K562 (cell line): Measurements from ENCODE around the gene SEC22C. TPM values are rescaled to one million over a fixed set of nuclear protein-coding genes. Genes with fewer than 3 reads are reported as not detected.

Experiments
- ATAC-seq: fragments of 200-7000 bp; cut with Tn5 transposase; 3 replicates; pipeline ENCODE4 v1.9.1; 2020; ENCODE audit warnings: moderate library complexity
- BruUV-seq: library from RNA; stranded (reverse); fragments of 400-500 nt; replicated peaks from 2 replicates; lab custom pipeline; 2021; lab: Mats Ljungman, UMichigan
- CTCF ChIA-PET: fragments of 300-600 bp; formaldehyde crosslinking; extraction: SDS; loops from one replicate; lab custom pipeline; 2021; ENCODE audit warnings: low intra/inter-chr PET ratio; lab: Yijun Ruan, JAX
- POLR2A ChIA-PET: fragments of 300-600, 350-650 bp; sonication (Branson Sonifier 250); formaldehyde crosslinking; extraction: SDS; loops from one replicate; lab custom pipeline; 2021; ENCODE audit warnings: antibody characterized with exemption, inconsistent platforms; lab: Yijun Ruan, JAX
- DNase-seq, 4 experiments: peaks; one replicate each; pipeline versions ENCODE4 v3.0.0 to v3.0.0-alpha.2; 2011 to 2018; ENCODE audit warnings: low spot score in 3 of 4, mixed read lengths in 3 of 4; ENCODE audit errors: extremely low read depth in 1 of 4
- FAIRE-seq: peaks from 2 replicates; lab custom pipeline; 2011; peaks lifted over from hg19 to GRCh38; lab: Jason Lieb, UNC
- H2AFZ ChIP-seq: 2 replicates; pipeline ENCODE4 v1.6.0; 2011; ENCODE audit warnings: low read depth, low read length, control low read depth, inconsistent platforms
- H3K27ac ChIP-seq: fragments of 200-600 bp; 3 replicates; pipeline ENCODE4 v1.8.0; 2011; ENCODE audit warnings: low read depth, mild to moderate bottlenecking, control low read depth, inconsistent platforms, low read length, moderate library complexity, mixed read lengths; ENCODE audit errors: extremely low read depth
- H3K27me3 ChIP-seq, 2 experiments: fragments of 300-600 bp in 1 of 2; 2 replicates in 1 of 2; 3 replicates in 1 of 2; pipeline versions ENCODE4 v1.6.0 to v1.8.0; 2011; ENCODE audit warnings: inconsistent platforms in 2 of 2, low read length in 2 of 2, mild to moderate bottlenecking in 1 of 2, mixed read lengths in 1 of 2, moderate library complexity in 1 of 2; ENCODE audit not compliant: control insufficient read depth in 2 of 2, insufficient read depth in 2 of 2
- H3K36me3 ChIP-seq: fragments of 300-600 bp; 3 replicates; pipeline ENCODE4 v1.8.0; 2011; ENCODE audit warnings: mild to moderate bottlenecking, low read length, inconsistent platforms; ENCODE audit not compliant: control insufficient read depth, insufficient read depth
- H3K4me1 ChIP-seq, 2 experiments: fragments of 200-600 bp in 1 of 2; replicated peaks in 1 of 2; 2 replicates in 1 of 2; 3 replicates in 1 of 2; pipeline versions ENCODE4 v1.5.1 to v1.8.0; 2011; ENCODE audit warnings: inconsistent platforms in 2 of 2, low read length in 2 of 2, mild to moderate bottlenecking in 1 of 2, mixed read lengths in 1 of 2, moderate library complexity in 1 of 2; ENCODE audit not compliant: control insufficient read depth in 2 of 2, insufficient read depth in 2 of 2
- H3K4me2 ChIP-seq: 2 replicates; pipeline ENCODE4 v1.6.1; 2011; ENCODE audit warnings: low read length, control low read depth, inconsistent platforms, mixed read lengths; ENCODE audit not compliant: insufficient read depth
- H3K4me3 ChIP-seq: fragments of 200-600 bp; sonication (generic), shearing (Covaris generic); 2 replicates; pipeline ENCODE4 v1.5.1; 2016; ENCODE audit warnings: control low read depth, inconsistent platforms
- H3K79me2 ChIP-seq: fragments of 200-600 bp; 3 replicates; pipeline ENCODE4 v1.8.0; 2011; ENCODE audit warnings: low read length, inconsistent platforms; ENCODE audit not compliant: control insufficient read depth, insufficient read depth
- H3K9ac ChIP-seq, 2 experiments: 2 replicates each; pipeline versions ENCODE4 v1.6.0 to v1.6.1; 2011; ENCODE audit warnings: low read depth in 2 of 2, low read length in 2 of 2, control low read depth in 1 of 2, inconsistent platforms in 1 of 2, mild to moderate bottlenecking in 1 of 2, mixed read lengths in 1 of 2; ENCODE audit not compliant: insufficient read depth in 1 of 2
- H3K9me1 ChIP-seq: one replicate; pipeline ENCODE4 v1.6.0; 2011; ENCODE audit warnings: inconsistent platforms, mild to moderate bottlenecking, low read length, moderate library complexity; ENCODE audit not compliant: control insufficient read depth, insufficient read depth
- H3K9me3 ChIP-seq: replicated peaks from 2 replicates; pipeline ENCODE4 v1.5.1; 2011; ENCODE audit warnings: low read depth, low read length, inconsistent platforms; ENCODE audit not compliant: control insufficient read depth, insufficient read depth
- H4K20me1 ChIP-seq: replicated peaks from 2 replicates; pipeline ENCODE4 v1.6.1; 2011; ENCODE audit warnings: low read length, inconsistent platforms, mixed read lengths; ENCODE audit not compliant: control insufficient read depth, insufficient read depth
- CBFB ChIP-seq: sonication (generic); formaldehyde crosslinking; IDR thresholded peaks from 2 replicates; pipeline ENCODE4 v1.4.0; 2020; ENCODE audit warnings: mild to moderate bottlenecking, missing genetic modification reagents
- CEBPG ChIP-seq, 3 experiments: fragments of 200-800 bp in 1 of 3; sonication (Bioruptor generic) in 1 of 3; sonication (generic) in 1 of 3; formaldehyde crosslinking in 1 of 3; IDR thresholded peaks in 2 of 3; conservative IDR thresholded peaks in 1 of 3; 2 replicates each; pipeline versions ENCODE4 v1.6.1 to v1.8.0; 2016 to 2022; ENCODE audit warnings: missing compliant biosample characterization in 2 of 3, missing genetic modification characterization in 2 of 3, mild to moderate bottlenecking in 1 of 3, missing genetic modification reagents in 1 of 3
- SAP30 ChIP-seq: fragments of 200-600 bp; sonication (generic); IDR thresholded peaks from 2 replicates; pipeline ENCODE4 v1.6.1; 2012; ENCODE audit warnings: borderline replicate concordance, low read depth, mild to moderate bottlenecking, moderate library complexity, low read length, control low read depth, inconsistent platforms; ENCODE audit not compliant: insufficient read depth, poor library complexity, severe bottlenecking
- TGIF2 ChIP-seq: sonication (generic); formaldehyde crosslinking; IDR thresholded peaks from 2 replicates; pipeline ENCODE4 v1.8.1; 2022; ENCODE audit warnings: mild to moderate bottlenecking, missing genetic modification reagents, moderate library complexity
- ZBTB1 ChIP-seq: sonication (generic); formaldehyde crosslinking; IDR thresholded peaks from 2 replicates; pipeline ENCODE4 v1.8.1; 2023; ENCODE audit warnings: missing genetic modification reagents, low read depth, mild to moderate bottlenecking, borderline replicate concordance
- ZFP1 ChIP-seq: fragments of 450-650 bp; formaldehyde crosslinking; IDR thresholded peaks from 2 replicates; pipeline ENCODE4 v1.4.0; 2020; ENCODE audit warnings: mild to moderate bottlenecking, mixed read lengths
- ZNF282 ChIP-seq: sonication (generic); formaldehyde crosslinking; IDR thresholded peaks from 2 replicates; pipeline ENCODE4 v1.8.1; 2023; ENCODE audit warnings: missing genetic modification reagents
- ZNF518B ChIP-seq: fragments of 250-450 bp; sonication (Bioruptor Pico); IDR thresholded peaks from 2 replicates; pipeline ENCODE4 v1.5.0; 2021; ENCODE audit warnings: mild to moderate bottlenecking, moderate library complexity
- ZNF589 ChIP-seq: fragments of 200-800 bp; sonication (Bioruptor generic); IDR thresholded peaks from 2 replicates; pipeline ENCODE4 v1.6.1; 2016; ENCODE audit warnings: low read depth, missing genetic modification characterization, missing compliant biosample characterization
- WGBS: fragments of 100-300 bp; shearing (Covaris generic); methylation state at CpG from one replicate; pipeline ENCODE4 v1.1.6; 2016; ENCODE audit warnings: low coverage, mixed read lengths; ENCODE audit not compliant: insufficient coverage; ENCODE audit errors: missing lambda C conversion rate; 5-methylcytosine and 5-hydroxymethylcytosine counted together
- in situ Hi-C: fragments of 300-500 bp; cut with MboI; formaldehyde crosslinking; loops from 4 replicates; pipeline ENCODE4 v1.15.0; 2018; ENCODE audit warnings: inconsistent platforms, mixed read lengths
- intact Hi-C: fragments of 100-400 bp; cut with micrococcal nuclease; formaldehyde crosslinking; loops from 2 replicates; pipeline ENCODE4 v1.14.2; 2022
- polyA plus RNA-seq, 8 experiments: library from polyadenylated mRNA; depleted of rRNA in 4 of 8; stranded (reverse) in 5 of 8; unstranded in 3 of 8; fragments of >200 nt; fragmentation: Nextera tagmentation in 2 of 8; fragmentation: Illumina TruSeq in 1 of 8; extraction: Ambion mirVana in 2 of 8; extraction: Trizol in 1 of 8; gene quantifications; 2 replicates each; pipeline versions ENCODE4 v1.2.1 to v1.2.3, GENCODE V29; 2011 to 2014; ENCODE audit warnings: inconsistent platforms in 1 of 8, missing spikeins in 1 of 8
- total RNA-seq, 7 experiments: library from RNA; depleted of rRNA in 6 of 7; stranded (reverse); fragments of >200 nt in 6 of 7; fragmentation: Illumina TruSeq in 2 of 7; extraction: Trizol in 2 of 7; gene quantifications; 2 replicates each; pipeline versions ENCODE4 v1.2.1 to v1.2.3, GENCODE V29; 2011 to 2021; ENCODE audit warnings: low replicate concordance in 1 of 7
- TF ChIP-seq, protein P1 (sequence below): fragments of 450-650 bp; IDR thresholded peaks from 2 replicates; pipeline ENCODE4 v1.7.1; 2018; ENCODE audit warnings: mild to moderate bottlenecking, low read depth; ENCODE audit not compliant: partially characterized antibody

The SEC22C gene
- total and polyA plus RNA-seq, 9 of the 15 experiments (the other 6 are each of a cell fraction or from before 2014, with no cell fraction given), result 35.6 to 68.4 (median 50.7) TPM

GRCh38 chr3:42556089-42556632, 25.6 kb downstream of the SEC22C start:
- POLR2A ChIA-PET, result no interaction called here
- peaks cover 85% of the 10 kb centered on the region for H3K36me3 ChIP-seq
- H3K4me2 ChIP-seq, result no peak overlapping the region
- H4K20me1 ChIP-seq, result no peaks in the 10 kb centered on the region
- no peaks in the 10 kb centered on the region for H3K79me2 ChIP-seq
- intact Hi-C loops (no loop called here), in situ Hi-C loops (no loop called here)
- H3K4me1 ChIP-seq, result no peaks in the 10 kb centered on the region
- no peak overlapping the region for H3K9ac ChIP-seq
- 61% methylated on average over 3 of the region's 3 CpGs for WGBS
- no TSS peak for BruUV-seq
- DNase-seq, result no peak
- no peak overlapping the region for H2AFZ ChIP-seq
- no peak overlapping the region for H3K4me3 ChIP-seq
- no peak for FAIRE-seq
- ATAC-seq, result no peak
- CTCF ChIA-PET, result no interaction called here
- H3K27ac ChIP-seq, result no peak overlapping the region
- no peak for TF ChIP-seq SAP30
- no peak for TF ChIP-seq ZBTB1
- TF ChIP-seq, protein P1, sequence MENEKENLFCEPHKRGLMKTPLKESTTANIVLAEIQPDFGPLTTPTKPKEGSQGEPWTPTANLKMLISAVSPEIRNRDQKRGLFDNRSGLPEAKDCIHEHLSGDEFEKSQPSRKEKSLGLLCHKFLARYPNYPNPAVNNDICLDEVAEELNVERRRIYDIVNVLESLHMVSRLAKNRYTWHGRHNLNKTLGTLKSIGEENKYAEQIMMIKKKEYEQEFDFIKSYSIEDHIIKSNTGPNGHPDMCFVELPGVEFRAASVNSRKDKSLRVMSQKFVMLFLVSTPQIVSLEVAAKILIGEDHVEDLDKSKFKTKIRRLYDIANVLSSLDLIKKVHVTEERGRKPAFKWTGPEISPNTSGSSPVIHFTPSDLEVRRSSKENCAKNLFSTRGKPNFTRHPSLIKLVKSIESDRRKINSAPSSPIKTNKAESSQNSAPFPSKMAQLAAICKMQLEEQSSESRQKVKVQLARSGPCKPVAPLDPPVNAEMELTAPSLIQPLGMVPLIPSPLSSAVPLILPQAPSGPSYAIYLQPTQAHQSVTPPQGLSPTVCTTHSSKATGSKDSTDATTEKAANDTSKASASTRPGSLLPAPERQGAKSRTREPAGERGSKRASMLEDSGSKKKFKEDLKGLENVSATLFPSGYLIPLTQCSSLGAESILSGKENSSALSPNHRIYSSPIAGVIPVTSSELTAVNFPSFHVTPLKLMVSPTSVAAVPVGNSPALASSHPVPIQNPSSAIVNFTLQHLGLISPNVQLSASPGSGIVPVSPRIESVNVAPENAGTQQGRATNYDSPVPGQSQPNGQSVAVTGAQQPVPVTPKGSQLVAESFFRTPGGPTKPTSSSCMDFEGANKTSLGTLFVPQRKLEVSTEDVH, result no peak
- TF ChIP-seq ZNF589, result no peak
- no peak for TF ChIP-seq TGIF2
- TF ChIP-seq CEBPG (CRISPR knock-in tag; IDR thresholded peaks at IDR 0.05), result no peak
- no peak for TF ChIP-seq CEBPG (tag; conservative IDR thresholded peaks at IDR 0.05 in 1 of 2, IDR thresholded peaks at IDR 0.05 in 1 of 2)
- no peak for TF ChIP-seq CBFB (CRISPR knock-in tag)
- no peak for TF ChIP-seq ZFP1 (CRISPR knock-in tag)
- no peak for TF ChIP-seq ZNF282
- no peak for TF ChIP-seq ZNF518B (CRISPR knock-in tag)
- H3K27me3 ChIP-seq, result no peaks in the 10 kb centered on the region
- no peaks in the 10 kb centered on the region for H3K9me1 ChIP-seq
- H3K9me3 ChIP-seq, result no peaks in the 10 kb centered on the region
